HG03045 (cell line): ENCODE measurements around the gene CASP8.

Experiments used
- ATAC-seq: cut with Tn5 transposase; IDR thresholded peaks from one replicate; pipeline ENCODE4 v1.9.1; 2021; ENCODE audit warnings: mild to moderate bottlenecking, moderate library complexity; ENCODE audit not compliant: unreplicated experiment

CASP8 gene

GRCh38 chr2:201322772-201323171 is 62.4 kb downstream of the CASP8 start:
- no peak for ATAC-seq

GRCh38 chr2:201327678-201328077 is 67.3 kb downstream of the CASP8 start:
- ATAC-seq: no peak

GRCh38 chr2:201329409-201329808 is 69.1 kb downstream of the CASP8 start:
- ATAC-seq: no peak
